ENCODE results near the gene FAM120C. TPM values are rescaled to one million over a fixed set of nuclear protein-coding genes. Genes with fewer than 3 reads are reported as not detected.
A peak's percentile ranks its signal among the peaks of the same experiment; 100 is the strongest.

The FAM120C gene, protein sequence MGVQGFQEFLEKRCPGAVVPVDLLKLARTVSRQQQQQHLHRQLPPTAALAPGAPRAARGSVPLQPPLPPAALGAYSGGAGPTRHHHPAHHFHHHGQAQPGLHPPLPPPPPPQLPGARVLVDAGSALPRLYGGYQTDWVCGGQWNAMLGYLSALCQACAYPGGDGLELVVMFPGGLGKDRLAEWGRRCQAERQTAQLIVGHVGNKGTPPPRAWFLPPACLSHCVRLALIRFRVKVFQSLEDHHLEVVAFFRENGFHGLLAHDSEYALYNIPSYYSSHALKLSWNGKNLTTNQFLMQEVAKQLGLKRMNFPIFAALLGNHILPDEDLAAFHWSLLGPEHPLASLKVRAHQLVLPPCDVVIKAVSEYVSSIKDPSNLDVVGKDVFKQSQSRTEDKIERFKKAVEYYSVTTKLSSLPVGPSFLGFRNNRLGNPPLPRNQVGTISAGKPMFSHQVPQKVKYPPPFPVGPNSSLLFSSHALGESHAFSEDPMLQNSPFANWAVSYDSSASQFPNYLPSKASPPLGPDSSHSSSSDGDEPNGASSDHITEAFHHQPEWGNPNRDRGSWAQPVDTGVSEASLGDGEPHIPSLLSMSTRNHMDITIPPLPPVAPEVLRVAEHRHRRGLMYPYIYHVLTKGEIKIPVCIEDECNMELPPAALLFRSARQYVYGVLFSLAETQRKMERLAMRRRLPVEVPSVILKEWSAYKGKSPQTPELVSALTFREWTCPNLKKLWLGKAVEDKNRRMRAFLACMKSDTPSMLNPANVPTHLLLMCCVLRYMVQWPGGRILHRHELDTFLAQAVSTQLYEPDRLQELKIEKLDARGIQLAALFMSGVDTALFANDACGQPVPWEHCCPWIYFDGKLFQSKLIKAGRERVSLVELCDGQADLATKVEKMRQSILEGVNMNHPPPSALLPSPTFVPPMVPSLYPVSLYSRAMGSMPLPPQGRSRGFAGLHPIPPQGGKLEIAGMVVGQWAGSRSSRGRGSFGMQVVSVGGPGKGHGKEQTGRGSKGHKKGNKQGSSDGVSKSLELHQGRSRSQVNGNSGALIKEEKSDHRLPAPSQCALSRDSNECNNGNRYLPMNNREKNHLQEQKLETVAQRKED
- total RNA-seq (2014; rRNA removed) (8.2 and 10.7 TPM in 2 replicates), Bru-seq, nascent RNA (percentile 63 among the genes with signal in this experiment), BruChase-seq, experiment 1, labeled RNA remaining after a 6-hour chase (percentile 70 among the genes with signal in this experiment), BruChase-seq, experiment 2, labeled RNA remaining after a 2-hour chase (percentile 69 among the genes with signal in this experiment)
- long read RNA-seq, full-length matches to known transcripts: 5 of 11 reads
- long read RNA-seq, partial matches to known transcripts: 0 of 11 reads
- long read RNA-seq, other reads (novel, unspliced or antisense): 6 of 11 reads

DNA sequence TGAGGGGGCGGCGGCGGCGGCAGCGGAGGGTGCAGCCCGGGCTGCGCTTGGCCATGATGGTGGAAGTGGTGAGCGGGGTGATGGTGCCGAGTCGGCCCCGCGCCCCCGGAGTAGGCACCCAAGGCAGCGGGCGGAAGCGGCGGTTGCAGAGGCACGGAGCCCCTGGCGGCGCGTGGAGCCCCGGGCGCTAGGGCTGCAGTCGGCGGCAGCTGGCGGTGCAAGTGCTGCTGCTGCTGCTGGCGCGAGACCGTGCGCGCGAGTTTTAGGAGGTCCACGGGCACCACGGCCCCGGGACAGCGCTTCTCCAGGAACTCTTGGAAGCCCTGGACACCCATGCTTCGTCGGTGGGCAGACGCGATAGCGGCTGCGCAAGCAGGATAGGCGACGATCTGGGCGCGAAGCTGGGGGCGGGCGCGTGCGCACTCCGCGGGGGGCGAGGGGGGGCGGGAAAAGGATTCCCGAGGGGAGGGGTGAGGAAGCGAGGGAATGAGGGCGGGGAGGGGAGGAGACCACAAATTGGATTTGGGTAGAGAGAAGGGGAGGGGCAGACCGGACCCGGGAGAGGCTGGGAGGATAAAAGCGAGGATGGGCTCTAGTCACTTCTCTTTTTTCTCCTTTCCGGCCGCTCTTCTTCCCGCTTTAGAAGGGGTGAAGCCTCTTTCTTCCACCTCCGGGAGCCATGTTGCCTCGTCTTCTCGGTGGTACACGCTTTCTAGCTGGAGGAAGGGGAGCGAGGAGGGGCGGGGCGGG lies at the start of gene FAM120C:
TSS of gene FAM120C (minus strand) at position 391 of the 750 bp plus-strand sequence. CDS start at position 335, 56 bp downstream.
- intact Hi-C loops (cut with micrococcal nuclease): no loop called here
- Histone ChIP-seq H3K79me2 (ENCODE audit: low read length) (peaks cover 50% of the 10 kb centered on the region), H3K27ac (ENCODE audit: low read length) (peak within 1 kb of the TSS; percentile 88), H3K4me3 (ENCODE audit: low read length) (peak within 1 kb of the TSS; percentile 92), H3K9ac (ENCODE audit: low read length) (peak within 1 kb of the TSS; percentile 100), H3K36me3 (ENCODE audit: low read depth, low read length) (no peaks in the 10 kb centered on the region), H4K20me1 (ENCODE audit: low read length) (0 out of 2 replicates have a peak, but pooled peaks cover 10% of the 10 kb centered on the region), H3K4me1 (ENCODE audit: insufficient read depth, low read length) (peaks cover 47% of the 10 kb centered on the region), H2AFZ (ENCODE audit: low read length) (peak within 1 kb of the TSS; percentile 81), H3K9me2 (replicated peaks; ENCODE audit: low read length) (no peaks in the 10 kb centered on the region), H3K4me2 (ENCODE audit: low read length) (peak within 1 kb of the TSS; percentile 97), H3F3A (ENCODE audit: low read length, unreplicated experiment) (peaks cover 6% of the 10 kb centered on the region), H3K27me3 (ENCODE audit: low read length) (no peaks in the 10 kb centered on the region), H3K9me3 (ENCODE audit: low read length) (no peaks in the 10 kb centered on the region)
- DNase-seq (peak; percentile 71), ATAC-seq (peak; percentile 57)
- ChIA-PET POLR2A (ENCODE audit: unreplicated experiment) (interaction anchor here (0.6 to 0.9 kb wide), 4 partner anchors 139 to 807 kb away, joined by 3 to 6 read pairs (median 4); partner anchors contain the start of gene PHF8), CTCF (no interaction called here)
- TF ChIP-seq EZH2 (IDR thresholded peaks at IDR 0.05; ENCODE audit: low read length, unreplicated experiment) (no peak), EZH2phosphoT487 (IDR thresholded peaks at IDR 0.05; ENCODE audit: borderline replicate concordance, low read length) (no peak)
- TF ChIP-seq, protein P1, sequence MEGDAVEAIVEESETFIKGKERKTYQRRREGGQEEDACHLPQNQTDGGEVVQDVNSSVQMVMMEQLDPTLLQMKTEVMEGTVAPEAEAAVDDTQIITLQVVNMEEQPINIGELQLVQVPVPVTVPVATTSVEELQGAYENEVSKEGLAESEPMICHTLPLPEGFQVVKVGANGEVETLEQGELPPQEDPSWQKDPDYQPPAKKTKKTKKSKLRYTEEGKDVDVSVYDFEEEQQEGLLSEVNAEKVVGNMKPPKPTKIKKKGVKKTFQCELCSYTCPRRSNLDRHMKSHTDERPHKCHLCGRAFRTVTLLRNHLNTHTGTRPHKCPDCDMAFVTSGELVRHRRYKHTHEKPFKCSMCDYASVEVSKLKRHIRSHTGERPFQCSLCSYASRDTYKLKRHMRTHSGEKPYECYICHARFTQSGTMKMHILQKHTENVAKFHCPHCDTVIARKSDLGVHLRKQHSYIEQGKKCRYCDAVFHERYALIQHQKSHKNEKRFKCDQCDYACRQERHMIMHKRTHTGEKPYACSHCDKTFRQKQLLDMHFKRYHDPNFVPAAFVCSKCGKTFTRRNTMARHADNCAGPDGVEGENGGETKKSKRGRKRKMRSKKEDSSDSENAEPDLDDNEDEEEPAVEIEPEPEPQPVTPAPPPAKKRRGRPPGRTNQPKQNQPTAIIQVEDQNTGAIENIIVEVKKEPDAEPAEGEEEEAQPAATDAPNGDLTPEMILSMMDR (conservative IDR thresholded peaks at IDR 0.05; ENCODE audit: low read depth, low read length): no peak
- BruUV-seq (replicated peaks): no TSS peak

DNA sequence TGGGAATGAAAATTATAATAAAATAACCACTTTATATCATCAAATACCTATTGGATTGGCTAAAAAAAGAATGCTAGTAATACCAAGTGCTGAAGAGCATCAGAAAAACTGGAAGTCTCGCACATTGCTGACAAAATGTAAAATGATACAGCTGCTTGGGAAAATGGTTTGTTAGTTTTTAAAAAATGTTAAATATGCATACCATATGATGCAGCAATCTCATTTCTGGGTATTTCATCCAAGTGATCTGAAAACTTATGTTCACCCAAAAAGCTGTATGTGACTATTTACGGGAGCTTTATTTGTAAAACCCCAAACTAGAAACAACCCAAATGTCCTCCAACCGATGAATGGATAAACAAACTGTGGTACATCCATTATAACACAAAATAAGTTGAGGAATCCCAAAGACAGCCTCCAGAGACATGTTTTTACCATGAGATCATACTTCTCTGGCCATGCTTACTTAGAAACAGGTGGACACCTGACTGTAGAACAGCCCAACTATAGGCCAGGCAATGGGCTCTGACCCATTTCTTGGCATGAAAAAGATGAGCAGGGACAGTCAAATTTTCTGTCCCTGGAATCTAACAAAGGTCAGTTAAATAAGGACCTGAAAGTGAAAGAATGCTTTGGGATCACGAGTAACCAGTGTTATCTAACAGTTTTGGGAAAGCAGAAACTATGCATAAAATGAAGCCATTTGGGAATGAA lies 47.5 kb upstream of the FAM120C start:
- Histone ChIP-seq H4K20me1 (ENCODE audit: low read length) (no peaks in the 10 kb centered on the region), H3K4me1 (ENCODE audit: insufficient read depth, low read length) (no peaks in the 10 kb centered on the region), H3K27me3 (ENCODE audit: low read length) (no peaks in the 10 kb centered on the region), H3K9me3 (ENCODE audit: low read length) (no peaks in the 10 kb centered on the region), H3K4me2 (ENCODE audit: low read length) (no peak overlapping the region), H3K79me2 (ENCODE audit: low read length) (no peaks in the 10 kb centered on the region), H3K27ac (ENCODE audit: low read length) (no peak overlapping the region), H3F3A (ENCODE audit: low read length, unreplicated experiment) (no peaks in the 10 kb centered on the region), H3K36me3 (ENCODE audit: low read depth, low read length) (no peaks in the 10 kb centered on the region), H3K9me2 (replicated peaks; ENCODE audit: low read length) (no peaks in the 10 kb centered on the region), H3K4me3 (ENCODE audit: low read length) (no peak overlapping the region), H3K9ac (ENCODE audit: low read length) (no peak overlapping the region), H2AFZ (ENCODE audit: low read length) (no peak overlapping the region)
- ChIA-PET POLR2A (ENCODE audit: unreplicated experiment) (no interaction called here), CTCF (no interaction called here)
- intact Hi-C loops (cut with micrococcal nuclease): no loop called here
- BruUV-seq (replicated peaks): no TSS peak
- ATAC-seq (no peak), DNase-seq (no peak)
- TF ChIP-seq EZH2phosphoT487 (IDR thresholded peaks at IDR 0.05; ENCODE audit: borderline replicate concordance, low read length) (no peak), EZH2 (IDR thresholded peaks at IDR 0.05; ENCODE audit: low read length, unreplicated experiment) (no peak)
- TF ChIP-seq, protein P1 (conservative IDR thresholded peaks at IDR 0.05; ENCODE audit: low read depth, low read length): no peak

Data from PC-3 (cell line).